Measurements from ENCODE around the gene NEK2.

Gene NEK2

GRCh38 chr1:211639475-211640300 is 35.7 kb downstream of the NEK2 start:
- ATAC-seq: peak; percentile 71
- no peak for TF ChIP-seq TSHZ2 (CRISPR knock-in tag; IDR thresholded peaks at IDR 0.05)
- TF ChIP-seq RARB (CRISPR knock-in tag; IDR thresholded peaks at IDR 0.05): no peak
- TF ChIP-seq ISL1 (CRISPR knock-in tag; IDR thresholded peaks at IDR 0.05): no peak
- no peak; the same call in 1 of the 2 replicates for TF ChIP-seq TOX (CRISPR knock-in tag; IDR thresholded peaks at IDR 0.05; ENCODE audit: borderline replicate concordance)
- no peak for TF ChIP-seq PPARA (CRISPR knock-in tag; IDR thresholded peaks at IDR 0.05; ENCODE audit: borderline replicate concordance)
- TF ChIP-seq BACH2 (CRISPR knock-in tag; IDR thresholded peaks at IDR 0.05; ENCODE audit: borderline replicate concordance): no peak
- TF ChIP-seq SNAI2 (CRISPR knock-in tag; IDR thresholded peaks at IDR 0.05): no peak
- no peak for TF ChIP-seq GLIS3 (CRISPR knock-in tag; IDR thresholded peaks at IDR 0.05)
- TF ChIP-seq CSDC2 (CRISPR knock-in tag; IDR thresholded peaks at IDR 0.05): no peak
- TF ChIP-seq ZNF565 (CRISPR knock-in tag; conservative IDR thresholded peaks at IDR 0.05; ENCODE audit: low read depth): no peak
- TF ChIP-seq ZNF8 (CRISPR knock-in tag; IDR thresholded peaks at IDR 0.05): no peak
- no peak for TF ChIP-seq ARNTL (CRISPR knock-in tag; IDR thresholded peaks at IDR 0.05; ENCODE audit: borderline replicate concordance, low read depth)
- TF ChIP-seq ZFP3 (CRISPR knock-in tag; IDR thresholded peaks at IDR 0.05): no peak
- TF ChIP-seq, protein P1, sequence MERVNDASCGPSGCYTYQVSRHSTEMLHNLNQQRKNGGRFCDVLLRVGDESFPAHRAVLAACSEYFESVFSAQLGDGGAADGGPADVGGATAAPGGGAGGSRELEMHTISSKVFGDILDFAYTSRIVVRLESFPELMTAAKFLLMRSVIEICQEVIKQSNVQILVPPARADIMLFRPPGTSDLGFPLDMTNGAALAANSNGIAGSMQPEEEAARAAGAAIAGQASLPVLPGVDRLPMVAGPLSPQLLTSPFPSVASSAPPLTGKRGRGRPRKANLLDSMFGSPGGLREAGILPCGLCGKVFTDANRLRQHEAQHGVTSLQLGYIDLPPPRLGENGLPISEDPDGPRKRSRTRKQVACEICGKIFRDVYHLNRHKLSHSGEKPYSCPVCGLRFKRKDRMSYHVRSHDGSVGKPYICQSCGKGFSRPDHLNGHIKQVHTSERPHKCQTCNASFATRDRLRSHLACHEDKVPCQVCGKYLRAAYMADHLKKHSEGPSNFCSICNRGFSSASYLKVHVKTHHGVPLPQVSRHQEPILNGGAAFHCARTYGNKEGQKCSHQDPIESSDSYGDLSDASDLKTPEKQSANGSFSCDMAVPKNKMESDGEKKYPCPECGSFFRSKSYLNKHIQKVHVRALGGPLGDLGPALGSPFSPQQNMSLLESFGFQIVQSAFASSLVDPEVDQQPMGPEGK (CRISPR knock-in tag; IDR thresholded peaks at IDR 0.05; ENCODE audit: borderline replicate concordance): no peak

GRCh38 chr1:211638689-211639101 is 36.7 kb downstream of the NEK2 start:
- TF ChIP-seq ZNF70 (CRISPR knock-in tag; IDR thresholded peaks at IDR 0.05) (no peak), ARNTL (CRISPR knock-in tag; IDR thresholded peaks at IDR 0.05; ENCODE audit: borderline replicate concordance, low read depth) (no peak), ZFP3 (CRISPR knock-in tag; IDR thresholded peaks at IDR 0.05) (no peak)
- ATAC-seq: no peak

DNA sequence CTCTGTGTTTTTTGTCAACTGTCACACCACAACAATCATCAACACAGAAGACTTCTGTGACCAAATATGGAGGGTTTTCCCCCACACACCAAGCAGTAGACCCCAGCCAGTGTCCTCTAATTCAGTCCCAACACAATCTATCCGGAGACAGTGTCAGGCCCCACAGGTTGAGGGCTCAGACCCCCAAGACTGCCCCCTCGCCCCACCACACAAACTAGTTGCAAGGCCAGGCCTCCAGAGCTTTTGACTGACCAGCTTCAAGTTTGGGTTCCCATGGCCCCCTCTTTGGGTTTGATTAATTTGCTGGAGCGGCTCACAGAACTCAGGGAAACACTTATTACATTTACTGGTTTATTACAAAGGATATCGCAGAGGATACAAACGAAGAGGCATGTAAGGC is 37.2 kb downstream of the NEK2 start:
- no peak for ATAC-seq

DNA sequence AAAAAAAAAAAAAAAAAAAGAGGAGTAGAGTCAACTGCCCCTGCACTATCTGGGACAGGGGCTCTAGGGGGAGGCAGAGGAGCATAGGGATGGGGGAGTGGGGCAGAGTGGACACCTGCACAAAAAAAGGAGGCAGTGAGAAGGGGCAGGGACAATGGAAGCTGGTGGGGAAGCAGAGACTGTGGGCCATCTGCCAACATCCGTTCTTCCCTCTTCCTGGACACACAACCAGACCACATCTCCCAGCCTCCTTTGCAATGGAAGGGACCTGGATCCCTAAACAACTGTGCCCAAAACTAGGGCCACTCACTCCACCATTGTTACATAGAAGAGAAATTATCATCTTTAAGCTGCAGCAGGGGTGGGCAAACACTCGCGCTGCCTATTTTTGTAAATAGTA is 38.4 kb downstream of the NEK2 start:
- no peak for ATAC-seq
- TF ChIP-seq SNAI2 (CRISPR knock-in tag; IDR thresholded peaks at IDR 0.05): no peak
- TF ChIP-seq ISL1 (CRISPR knock-in tag; IDR thresholded peaks at IDR 0.05): no peak
- no peak for TF ChIP-seq RARB (CRISPR knock-in tag; IDR thresholded peaks at IDR 0.05)
- TF ChIP-seq, protein P2, sequence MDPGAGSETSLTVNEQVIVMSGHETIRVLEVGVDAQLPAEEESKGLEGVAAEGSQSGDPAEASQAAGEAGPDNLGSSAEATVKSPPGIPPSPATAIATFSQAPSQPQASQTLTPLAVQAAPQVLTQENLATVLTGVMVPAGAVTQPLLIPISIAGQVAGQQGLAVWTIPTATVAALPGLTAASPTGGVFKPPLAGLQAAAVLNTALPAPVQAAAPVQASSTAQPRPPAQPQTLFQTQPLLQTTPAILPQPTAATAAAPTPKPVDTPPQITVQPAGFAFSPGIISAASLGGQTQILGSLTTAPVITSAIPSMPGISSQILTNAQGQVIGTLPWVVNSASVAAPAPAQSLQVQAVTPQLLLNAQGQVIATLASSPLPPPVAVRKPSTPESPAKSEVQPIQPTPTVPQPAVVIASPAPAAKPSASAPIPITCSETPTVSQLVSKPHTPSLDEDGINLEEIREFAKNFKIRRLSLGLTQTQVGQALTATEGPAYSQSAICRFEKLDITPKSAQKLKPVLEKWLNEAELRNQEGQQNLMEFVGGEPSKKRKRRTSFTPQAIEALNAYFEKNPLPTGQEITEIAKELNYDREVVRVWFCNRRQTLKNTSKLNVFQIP (CRISPR knock-in tag; IDR thresholded peaks at IDR 0.05; ENCODE audit: borderline replicate concordance, low read depth): no peak
- TF ChIP-seq ZFP30 (CRISPR knock-in tag; IDR thresholded peaks at IDR 0.05): no peak
- TF ChIP-seq, protein P1 (CRISPR knock-in tag; IDR thresholded peaks at IDR 0.05; ENCODE audit: borderline replicate concordance): no peak
- no peak for TF ChIP-seq ARNTL (CRISPR knock-in tag; IDR thresholded peaks at IDR 0.05; ENCODE audit: borderline replicate concordance, low read depth)
- TF ChIP-seq ZC3H10 (CRISPR knock-in tag; IDR thresholded peaks at IDR 0.05): no peak
- no peak for TF ChIP-seq TCF4 (CRISPR knock-in tag; IDR thresholded peaks at IDR 0.05; ENCODE audit: borderline replicate concordance)
- TF ChIP-seq ZNF70 (CRISPR knock-in tag; IDR thresholded peaks at IDR 0.05): no peak
- no peak for TF ChIP-seq PPARA (CRISPR knock-in tag; IDR thresholded peaks at IDR 0.05; ENCODE audit: borderline replicate concordance)
- no peak for TF ChIP-seq ZFP3 (CRISPR knock-in tag; IDR thresholded peaks at IDR 0.05)
- TF ChIP-seq ZNF565 (CRISPR knock-in tag; conservative IDR thresholded peaks at IDR 0.05; ENCODE audit: low read depth): no peak
- TF ChIP-seq OSR1 (CRISPR knock-in tag; IDR thresholded peaks at IDR 0.05): no peak
- no peak for TF ChIP-seq GLIS3 (CRISPR knock-in tag; IDR thresholded peaks at IDR 0.05)
- no peak for TF ChIP-seq CSRNP3 (CRISPR knock-in tag; IDR thresholded peaks at IDR 0.05)
- TF ChIP-seq CREB5 (CRISPR knock-in tag; IDR thresholded peaks at IDR 0.05; ENCODE audit: low read depth): no peak
- no peak for TF ChIP-seq CSDC2 (CRISPR knock-in tag; IDR thresholded peaks at IDR 0.05)

More for the DNA sequence above, 37.2 kb downstream of the NEK2 start:
- TF ChIP-seq TOX (CRISPR knock-in tag; IDR thresholded peaks at IDR 0.05; ENCODE audit: borderline replicate concordance): no peak
- no peak for TF ChIP-seq ZC3H10 (CRISPR knock-in tag; IDR thresholded peaks at IDR 0.05)
- no peak for TF ChIP-seq PPARA (CRISPR knock-in tag; IDR thresholded peaks at IDR 0.05; ENCODE audit: borderline replicate concordance)

Data from SK-N-SH treated with all-trans-retinoic acid at 6 μM for 48 hours (cell line).